Left forelimb (tissue), 1 donor: ENCODE data around the gene ZMYND12.

ENCODE experiments used
- DNase-seq: peaks from one replicate; pipeline ENCODE4 v3.0.0-alpha.2; 2018; ENCODE audit warnings: low spot score

The ZMYND12 gene

DNA sequence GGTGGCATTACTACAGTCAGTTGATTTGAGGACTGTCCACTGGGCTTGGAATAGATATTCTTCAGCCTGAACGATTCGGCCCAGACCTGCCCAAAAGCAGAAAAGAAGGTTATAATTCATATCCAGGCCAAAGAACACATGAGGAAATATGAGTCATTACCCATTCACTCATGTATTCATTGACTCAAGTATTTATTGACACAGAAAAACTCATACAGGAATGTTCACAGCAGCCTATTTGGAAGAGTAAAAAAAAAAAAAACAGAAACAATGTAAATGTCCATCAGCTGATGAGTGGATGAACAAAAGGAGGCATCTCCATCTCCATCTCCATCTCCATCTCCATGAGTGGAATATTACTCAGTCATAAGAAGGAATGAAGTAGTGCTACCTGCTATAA, 15.9 kb downstream of the ZMYND12 start:
- DNase-seq: no peak

DNA sequence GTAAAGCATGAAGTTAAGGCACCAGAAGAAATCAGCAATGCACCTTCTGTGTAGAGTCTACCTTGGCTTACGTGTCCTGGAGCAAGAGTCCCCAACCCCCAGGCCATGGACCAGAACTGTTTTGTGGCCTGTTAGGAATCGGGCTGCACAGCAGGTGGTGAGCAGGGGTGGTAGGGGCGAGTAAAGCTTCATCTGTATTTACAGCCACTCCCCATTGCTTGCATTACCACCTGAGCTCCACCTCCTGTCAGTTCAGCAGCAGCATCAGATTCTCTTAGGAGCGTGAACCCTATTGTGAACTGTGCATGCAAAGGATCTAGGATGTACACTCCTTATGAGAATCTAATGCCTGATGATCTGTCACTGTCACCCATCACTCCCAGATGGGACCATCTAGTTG, 21.5 kb downstream of the ZMYND12 start:
- DNase-seq: no peak

DNA sequence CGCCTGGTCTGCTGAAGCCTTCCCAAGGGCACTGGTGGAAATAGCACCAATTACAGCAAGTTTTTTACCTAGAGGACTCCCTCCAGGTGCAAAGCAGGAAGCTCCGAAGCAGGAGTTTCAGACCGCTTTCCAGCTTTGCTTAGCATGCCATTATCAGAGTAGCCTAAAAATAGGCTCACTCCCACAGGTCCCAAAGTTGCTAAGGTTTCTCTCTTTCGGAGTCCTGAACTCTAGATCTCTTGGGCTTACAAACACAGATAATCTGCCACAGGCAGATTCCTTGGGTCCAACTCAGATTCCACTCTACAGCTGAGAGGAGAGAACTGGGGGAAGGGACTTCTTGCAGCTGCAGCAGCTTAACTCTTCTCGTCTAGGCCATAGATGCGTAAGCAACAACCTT, 22.5 kb downstream of the ZMYND12 start:
- no peak for DNase-seq

DNA sequence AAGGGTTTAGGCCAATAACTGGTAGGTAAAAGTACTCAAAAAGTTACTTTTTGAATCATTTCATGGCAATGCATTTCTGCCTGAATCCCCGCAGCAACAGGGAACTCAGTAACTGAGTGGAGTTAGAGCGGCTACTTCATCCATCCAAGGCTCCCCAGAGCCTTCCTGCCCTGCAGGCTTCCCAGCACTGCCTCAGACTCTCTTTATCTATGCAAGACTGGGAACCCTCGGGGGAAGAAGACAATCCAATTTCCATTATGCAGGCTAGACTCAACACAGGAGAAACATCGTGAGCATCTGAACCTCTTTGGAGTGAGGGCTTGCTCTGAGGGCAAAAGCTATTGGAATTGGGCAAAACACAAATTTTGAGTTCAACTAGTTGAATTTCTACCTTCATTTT, 23.1 kb downstream of the ZMYND12 start:
- DNase-seq: no peak

GRCh38 chr1:42431514-42431913, 24.3 kb downstream of the ZMYND12 start:
- DNase-seq: no peak

DNA sequence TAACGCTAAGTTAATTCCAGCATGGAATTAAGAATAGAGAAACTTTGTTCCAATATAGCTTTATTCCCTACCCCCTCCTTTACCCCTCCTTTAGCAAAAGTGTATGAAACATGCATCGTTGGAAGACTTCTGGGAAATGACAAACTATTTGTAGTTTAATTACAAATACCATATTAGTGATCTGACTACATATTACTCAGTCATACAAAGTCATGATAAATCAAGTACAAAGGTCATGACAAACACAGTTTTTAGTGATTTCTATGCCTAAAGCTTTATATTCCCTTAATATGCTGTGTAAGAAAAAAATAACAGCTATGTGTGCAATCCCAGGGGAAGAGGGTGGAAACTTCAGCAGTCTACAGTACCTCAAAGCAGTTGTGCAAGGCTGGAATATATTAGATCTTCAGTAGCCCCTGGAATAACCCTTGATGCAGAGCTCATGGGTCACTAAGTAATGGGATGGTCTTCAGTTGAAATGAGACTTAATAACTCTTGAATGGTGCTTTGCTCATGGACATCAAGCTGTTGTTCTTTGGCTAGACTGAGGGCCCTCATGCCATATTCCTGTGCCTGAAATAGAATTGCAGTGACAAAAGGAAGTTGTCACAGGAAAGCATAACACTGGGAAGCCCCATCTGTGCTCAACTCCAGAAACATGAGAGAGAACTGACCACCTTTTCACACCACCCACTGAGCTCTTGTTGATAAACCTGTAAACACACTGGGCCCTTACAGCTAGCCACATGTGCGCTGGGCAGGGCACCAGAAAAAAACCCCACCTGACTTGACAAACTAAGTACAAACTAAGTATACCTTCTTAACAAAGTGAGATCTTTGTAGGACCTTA, 25.3 kb downstream of the ZMYND12 start:
- DNase-seq: no peak

- DNase-seq: no peak
These were observed 26.2 kb downstream of the ZMYND12 start for GRCh38 chr1:42429603-42430002.

GRCh38 chr1:42427240-42427639, 28.6 kb downstream of the ZMYND12 start:
- DNase-seq: no peak

- DNase-seq: no peak
These were observed 31.6 kb downstream of the ZMYND12 start for GRCh38 chr1:42424201-42424600.

GRCh38 chr1:42423681-42424080, 32.1 kb downstream of the ZMYND12 start:
- DNase-seq: no peak

DNA sequence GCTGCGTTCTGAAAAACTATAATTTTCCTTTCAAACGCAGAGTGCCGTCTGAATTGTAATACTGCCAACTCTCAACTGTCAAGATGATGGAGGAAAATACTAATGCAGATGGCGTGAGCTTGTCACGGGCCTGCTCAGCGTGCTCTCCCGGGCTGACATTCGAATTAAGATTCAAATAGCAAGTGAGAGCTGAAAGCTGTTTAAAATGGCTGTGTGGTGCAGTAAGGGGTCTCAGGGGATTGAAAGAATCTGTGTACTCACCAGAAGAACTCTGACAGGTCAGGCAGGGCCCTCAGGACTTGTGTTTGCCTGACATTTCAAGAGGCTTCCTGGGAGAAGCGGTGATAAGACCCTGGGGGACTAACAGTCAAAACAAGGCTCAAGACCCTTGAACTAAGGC, 33.1 kb downstream of the ZMYND12 start:
- no peak for DNase-seq

DNA sequence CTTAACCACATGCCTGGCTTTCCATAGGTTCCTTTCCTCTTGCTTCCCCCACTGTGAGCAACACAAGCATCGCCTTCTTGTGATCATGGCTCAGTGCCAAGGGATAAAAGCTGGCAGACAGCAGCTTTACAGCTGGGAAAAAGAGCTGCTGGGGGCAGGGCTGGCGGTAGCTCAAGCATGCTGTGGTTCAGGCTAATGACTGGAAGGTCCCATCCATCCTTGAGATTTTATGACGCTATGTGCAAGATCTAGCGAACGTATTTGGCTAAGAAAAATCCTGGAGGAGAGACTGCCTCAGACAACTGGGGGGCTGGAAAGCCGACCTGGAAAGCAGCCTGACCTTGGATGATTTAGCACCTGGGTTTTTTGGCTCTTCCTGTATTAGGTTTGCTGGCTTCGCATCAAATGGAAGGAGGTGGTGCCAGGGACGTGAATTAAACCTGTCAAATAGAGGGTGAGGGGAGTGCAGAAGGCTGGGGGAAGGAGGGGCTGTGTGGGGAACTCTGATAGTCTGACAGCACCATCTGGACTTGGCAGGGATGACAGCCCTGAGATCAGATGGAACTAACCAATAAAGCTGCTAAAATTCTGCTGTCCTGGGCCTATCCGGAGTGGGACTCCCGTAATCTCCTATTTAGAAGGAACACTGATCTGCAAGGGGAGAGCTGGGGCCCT, 34.8 kb downstream of the ZMYND12 start:
- peak; percentile 85 for DNase-seq

- no peak for DNase-seq
These were observed 35.7 kb downstream of the ZMYND12 start for GRCh38 chr1:42420121-42420520.

GRCh38 chr1:42419126-42419821, 36.5 kb downstream of the ZMYND12 start:
- DNase-seq: peak; percentile 83

GRCh38 chr1:42418516-42418915, 37.3 kb downstream of the ZMYND12 start:
- DNase-seq: no peak

GRCh38 chr1:42417166-42417565, 38.7 kb downstream of the ZMYND12 start:
- no peak for DNase-seq

DNA sequence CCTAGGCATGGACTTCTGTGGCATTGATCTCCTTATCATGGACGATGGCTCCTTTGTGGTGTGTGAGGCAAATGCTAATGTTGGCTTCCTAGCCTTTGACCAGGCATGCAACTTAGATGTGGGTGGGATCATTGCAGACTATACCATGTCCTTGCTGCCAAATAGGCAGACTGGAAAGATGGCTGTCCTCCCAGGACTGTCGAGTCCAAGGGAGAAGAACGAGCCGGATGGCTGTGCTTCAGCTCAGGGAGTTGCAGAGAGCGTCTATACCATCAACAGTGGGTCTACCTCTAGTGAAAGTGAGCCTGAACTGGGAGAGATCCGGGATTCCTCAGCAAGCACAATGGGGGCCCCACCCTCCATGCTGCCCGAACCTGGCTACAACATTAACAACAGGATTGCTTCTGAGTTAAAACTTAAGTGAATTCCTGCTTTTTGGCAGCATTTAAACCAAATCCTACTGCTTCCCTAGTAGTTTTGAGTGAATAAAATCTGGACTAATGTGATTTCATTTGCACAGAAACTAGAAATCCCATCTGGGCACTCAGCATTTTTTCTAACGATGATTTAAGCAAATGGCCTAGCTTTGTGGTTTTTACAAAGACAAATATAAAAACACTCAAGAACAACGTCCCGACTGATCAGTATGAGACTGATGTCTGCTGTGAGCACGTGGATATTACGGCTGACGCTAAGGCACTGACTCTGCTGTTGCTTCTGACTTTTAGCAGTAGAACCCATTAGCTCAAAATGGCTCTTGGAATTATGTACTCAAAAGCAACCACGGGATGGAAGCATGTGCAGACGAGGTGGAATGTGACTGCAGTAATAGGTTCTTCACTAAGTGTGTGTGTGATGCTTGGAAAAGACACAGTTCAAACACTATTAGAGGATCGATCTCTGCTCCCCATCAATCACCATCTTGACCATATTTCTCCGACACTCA, 41.0 kb downstream of the ZMYND12 start:
- DNase-seq: no peak

GRCh38 chr1:42403880-42404400, 51.9 kb downstream of the ZMYND12 start:
- no peak for DNase-seq

GRCh38 chr1:42399315-42400100, 56.3 kb downstream of the ZMYND12 start:
- DNase-seq: no peak

GRCh38 chr1:42392967-42393848, 62.6 kb downstream of the ZMYND12 start:
- no peak for DNase-seq
